ENCODE measurements around the gene CRADD.

CRADD gene

DNA sequence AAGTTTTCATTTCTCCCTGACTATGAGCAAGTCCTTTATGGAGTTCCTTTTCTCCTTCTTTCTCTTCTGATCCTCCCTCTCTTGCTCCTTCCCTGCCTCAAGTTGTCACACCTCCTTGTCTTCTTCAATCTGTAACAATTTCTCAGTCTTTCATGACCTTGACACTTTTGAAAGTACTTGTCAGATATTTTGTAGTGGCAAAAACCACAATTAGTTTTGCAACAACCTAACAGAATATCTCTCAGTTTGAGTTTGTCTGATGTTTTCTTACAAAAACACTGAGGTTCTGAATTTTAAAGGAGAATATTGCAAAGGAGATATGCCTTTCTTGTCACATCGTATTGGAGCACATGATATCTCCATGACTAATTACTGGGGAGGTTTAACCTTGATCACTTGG is 4.1 kb upstream of the CRADD start:
- no peak for DNase-seq

- DNase-seq = no peak
Observed at GRCh38 chr12:93674386-93674785, 2.8 kb upstream of the CRADD start.

DNA sequence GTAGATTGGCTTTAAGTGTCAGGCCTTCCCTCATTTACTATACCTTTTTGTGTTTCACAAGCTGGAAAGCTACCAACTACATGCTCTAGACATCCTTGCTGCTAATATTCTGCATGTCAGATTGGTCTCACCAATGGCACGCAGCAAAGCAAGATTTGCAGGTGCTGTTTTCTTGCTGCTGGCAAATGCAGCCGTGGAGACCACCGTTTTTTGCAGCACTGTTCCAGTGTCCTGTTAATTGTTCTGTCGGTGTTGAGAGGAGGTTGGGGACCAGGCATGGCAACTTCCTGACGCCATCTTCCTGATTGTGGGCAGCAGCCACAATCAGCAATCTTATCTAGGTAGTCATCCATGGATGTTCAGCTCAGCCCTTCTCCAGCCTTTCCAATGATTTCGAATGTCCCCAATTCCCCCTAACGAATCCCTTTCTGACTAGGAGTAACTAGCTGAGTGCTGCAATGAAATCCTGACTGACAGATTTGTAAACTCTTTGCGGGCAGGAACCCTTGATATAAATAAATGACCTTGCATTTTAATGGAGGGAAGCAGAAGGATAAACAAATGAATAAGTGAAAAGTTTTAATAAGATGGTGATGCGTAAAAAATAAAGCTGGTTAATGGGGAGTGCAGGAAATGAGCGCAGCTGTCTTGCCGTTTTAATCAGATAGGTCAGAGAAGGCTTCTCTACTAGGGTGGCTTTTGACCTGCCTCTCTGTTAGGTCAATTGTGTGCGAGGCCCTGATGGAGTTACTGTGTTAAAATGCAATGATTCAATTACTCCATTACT is 574 bp upstream of the CRADD start:
- no peak for DNase-seq

- no peak for DNase-seq
Observed at GRCh38 chr12:93678779-93679178, 1.6 kb downstream of the CRADD start.

DNA sequence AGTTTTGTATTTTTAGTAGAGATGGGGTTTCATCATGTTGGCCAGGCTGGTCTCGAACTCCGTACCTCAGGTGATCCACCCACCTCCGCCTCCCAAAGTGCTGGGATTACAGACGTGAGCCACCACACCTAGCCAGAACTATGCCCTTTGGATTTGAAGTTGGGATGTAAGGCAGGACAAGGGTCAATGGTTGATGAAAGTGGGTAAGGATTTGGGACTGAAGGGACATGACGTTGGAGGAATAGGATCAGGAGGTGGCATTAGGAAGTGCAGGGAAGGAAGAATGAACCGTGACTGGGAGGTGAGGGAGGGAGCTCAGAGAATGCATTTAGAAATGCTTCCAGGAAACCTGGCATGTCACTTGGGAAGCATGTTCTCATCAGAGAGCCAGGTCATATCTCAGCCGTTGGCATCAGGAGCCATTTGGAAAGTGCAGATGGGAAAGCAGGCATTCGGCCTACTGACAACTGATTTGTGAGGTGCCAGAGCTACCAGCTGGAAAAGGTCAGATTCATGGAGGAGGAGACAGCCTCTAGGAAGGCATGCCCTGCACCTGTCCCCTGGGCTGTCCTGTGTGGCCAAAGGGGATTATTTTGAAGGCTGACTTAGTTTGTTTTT is 2.2 kb downstream of the CRADD start:
- no peak for DNase-seq

GRCh38 chr12:93680006-93680405 is 2.8 kb downstream of the CRADD start:
- DNase-seq = no peak

DNA sequence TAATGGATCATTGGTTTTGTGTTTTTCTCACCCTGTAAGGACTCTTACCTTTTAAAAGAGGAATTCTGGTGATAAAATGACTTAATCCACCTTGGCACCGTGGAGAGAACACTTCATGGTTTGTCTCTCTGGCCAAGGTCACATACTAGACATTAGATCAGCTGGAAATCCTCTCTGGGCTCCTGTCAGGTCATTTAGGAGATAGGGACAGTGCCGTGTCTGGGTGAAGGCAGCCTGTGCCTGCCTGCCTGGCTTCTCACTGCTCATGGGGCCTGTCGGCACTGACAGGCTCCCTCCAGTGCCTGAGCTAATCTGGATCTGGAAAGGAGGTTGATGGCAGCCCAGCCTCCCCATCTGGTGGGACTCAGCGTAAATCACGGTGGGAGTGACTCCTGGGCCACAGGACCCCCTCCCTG is 5.7 kb downstream of the CRADD start:
- no peak for DNase-seq

GRCh38 chr12:93683410-93683809 is 6.2 kb downstream of the CRADD start:
- no peak for DNase-seq

- no peak for DNase-seq
Observed at GRCh38 chr12:93684716-93685115, 7.5 kb downstream of the CRADD start.

GRCh38 chr12:93686572-93687356 is 9.6 kb downstream of the CRADD start:
- no peak for DNase-seq

DNA sequence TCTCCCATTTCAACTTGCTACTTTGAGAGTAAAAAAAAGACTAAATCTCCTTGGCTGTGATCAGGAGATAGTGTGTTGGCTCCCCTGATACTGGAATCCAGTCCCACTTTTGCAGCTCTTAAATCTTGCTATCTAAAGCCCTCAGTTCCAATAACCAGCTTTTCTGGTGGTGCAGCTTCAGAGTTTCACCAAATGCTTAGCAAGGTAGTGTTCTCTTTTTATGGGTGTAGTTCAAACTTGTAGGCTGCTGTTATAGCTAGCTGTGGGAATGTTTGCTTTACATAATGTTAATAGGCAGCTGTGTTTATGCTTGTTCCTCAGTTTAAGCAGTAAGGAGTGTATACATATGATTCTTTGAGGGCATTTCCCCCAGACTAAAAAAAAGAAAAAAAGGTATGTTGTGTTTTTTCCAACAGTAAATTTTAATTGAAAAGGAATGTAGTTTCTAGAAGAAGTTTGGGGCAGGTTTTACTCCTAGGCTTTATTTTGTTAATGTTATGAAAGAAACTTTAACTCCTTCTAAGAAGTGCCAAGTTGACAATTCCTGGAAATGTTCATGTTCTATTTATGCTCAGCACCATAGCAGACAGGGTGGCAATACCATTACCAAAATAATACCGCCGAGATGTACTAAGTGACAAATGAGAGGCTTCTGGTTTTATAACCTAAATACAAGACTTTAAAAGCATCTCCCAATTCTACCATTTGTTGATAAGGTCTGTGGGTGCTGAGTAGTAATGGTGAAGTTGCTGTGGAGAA is 12.1 kb downstream of the CRADD start:
- no peak for DNase-seq

DNA sequence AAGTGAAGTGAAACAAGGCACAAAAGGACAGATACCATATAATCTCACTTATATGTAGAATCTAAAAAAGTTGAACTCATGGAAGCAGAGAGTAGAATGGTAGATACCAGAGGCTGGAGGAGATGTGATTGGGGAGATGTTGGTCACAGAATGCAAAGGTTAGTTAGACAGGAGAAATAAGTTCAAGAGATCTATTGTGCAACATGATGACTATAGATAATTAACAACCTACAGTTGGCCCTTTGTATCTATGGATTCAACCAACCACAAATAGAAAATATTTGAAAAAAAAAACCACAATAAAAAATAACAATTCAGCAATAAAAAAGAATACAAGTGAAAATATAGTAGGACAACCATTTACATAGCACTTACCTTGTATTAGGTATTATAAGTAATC is 19.3 kb downstream of the CRADD start:
- DNase-seq = no peak

DNA sequence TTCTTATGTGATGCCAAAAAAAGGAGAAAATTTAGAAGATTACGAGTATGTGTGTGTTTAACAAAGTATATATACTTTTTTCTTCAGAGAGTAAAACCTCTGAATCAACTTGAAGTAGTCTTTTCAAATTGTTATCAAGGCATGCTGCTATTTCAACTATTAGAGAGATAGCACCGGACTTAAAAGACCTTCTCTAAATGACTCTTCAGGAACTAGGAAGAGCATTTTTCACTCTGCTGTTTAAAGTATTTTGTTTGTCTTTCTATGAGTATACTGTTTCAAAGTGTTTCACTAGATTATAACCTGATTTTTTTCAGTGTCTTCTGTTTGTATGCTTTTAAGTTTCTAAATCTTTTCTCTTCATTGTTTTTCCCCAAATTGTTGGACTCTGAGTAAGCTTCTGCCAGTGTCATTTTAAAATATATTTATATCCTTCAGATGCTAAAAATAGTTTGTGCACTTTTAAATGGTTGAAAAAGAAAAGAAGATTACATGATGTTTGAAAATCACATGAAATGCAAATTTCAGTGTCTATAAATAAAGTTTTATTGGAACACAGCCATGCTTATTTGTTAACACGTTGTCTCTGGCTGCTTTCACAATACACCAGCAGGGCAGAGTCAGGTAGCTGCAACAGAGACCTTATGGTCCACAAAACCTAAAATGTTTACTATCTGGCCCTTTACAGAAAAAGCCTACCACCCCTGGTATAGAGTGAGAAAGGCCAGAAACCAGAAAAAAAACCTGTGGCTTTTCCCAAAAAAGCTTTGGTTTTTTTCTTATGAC is 21.3 kb downstream of the CRADD start:
- DNase-seq = no peak

GRCh38 chr12:93699271-93700145 is 22.3 kb downstream of the CRADD start:
- DNase-seq = no peak

GRCh38 chr12:93702707-93703315 is 25.6 kb downstream of the CRADD start:
- no peak for DNase-seq

DNA sequence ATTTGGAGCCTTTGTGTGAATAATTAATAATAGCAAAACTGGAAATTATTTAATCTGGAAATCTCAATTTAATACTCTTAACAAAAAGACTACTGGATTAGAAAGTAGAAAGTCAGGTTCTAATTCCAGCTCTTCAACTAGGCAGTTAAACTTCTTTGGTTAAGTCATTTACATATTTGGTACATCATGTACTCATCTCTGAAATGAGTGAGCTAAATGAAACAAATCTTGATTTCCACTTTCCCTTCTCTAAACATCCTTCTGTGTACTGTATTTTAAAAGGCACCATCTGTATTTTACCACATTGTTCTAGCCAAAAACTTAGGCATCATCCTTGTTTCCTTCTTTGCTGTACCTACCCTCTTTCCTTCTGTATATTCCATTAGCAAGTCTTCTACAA is 26.9 kb downstream of the CRADD start:
- no peak for DNase-seq

GRCh38 chr12:93704625-93705024 is 27.4 kb downstream of the CRADD start:
- DNase-seq = no peak

DNA sequence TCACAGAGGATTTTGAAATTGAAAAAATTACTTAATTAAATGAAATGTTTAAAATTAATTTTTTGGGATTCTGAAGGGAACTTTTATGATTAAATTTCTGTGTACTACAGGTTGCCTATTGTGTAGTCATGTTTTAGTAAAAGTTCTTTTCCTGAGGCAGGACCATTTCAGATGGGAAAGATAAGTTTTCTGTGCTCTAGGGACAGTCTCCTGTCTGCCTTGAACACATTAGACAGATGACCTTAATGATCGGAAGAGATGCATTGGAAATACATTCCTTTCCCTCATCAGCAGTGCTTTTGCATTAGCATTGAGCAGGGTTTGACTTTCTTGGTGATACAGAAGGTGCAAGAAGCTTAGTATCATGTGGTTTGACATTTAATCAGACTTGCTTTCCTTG is 28.1 kb downstream of the CRADD start:
- DNase-seq = no peak

DNA sequence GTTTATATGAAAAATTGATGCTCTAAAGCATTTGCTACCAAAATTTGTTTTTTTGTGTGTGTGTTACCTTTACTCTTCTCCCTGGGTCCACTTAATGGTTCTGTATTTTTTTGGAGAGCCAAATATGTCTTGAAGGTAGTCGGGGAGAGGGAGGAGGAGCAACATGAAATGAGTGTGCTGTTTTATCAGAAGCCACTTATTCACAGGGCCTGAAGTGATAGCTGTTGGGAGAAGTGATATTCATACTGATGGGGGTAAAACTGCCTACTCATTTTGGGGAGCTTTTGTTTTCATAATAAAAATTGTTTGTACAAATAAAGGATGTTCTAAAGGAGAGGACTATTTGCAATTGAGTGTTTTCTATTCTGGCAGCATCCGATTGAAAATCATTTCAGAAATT is 29.2 kb downstream of the CRADD start:
- no peak for DNase-seq

GRCh38 chr12:93706824-93707223 is 29.6 kb downstream of the CRADD start:
- no peak for DNase-seq

DNA sequence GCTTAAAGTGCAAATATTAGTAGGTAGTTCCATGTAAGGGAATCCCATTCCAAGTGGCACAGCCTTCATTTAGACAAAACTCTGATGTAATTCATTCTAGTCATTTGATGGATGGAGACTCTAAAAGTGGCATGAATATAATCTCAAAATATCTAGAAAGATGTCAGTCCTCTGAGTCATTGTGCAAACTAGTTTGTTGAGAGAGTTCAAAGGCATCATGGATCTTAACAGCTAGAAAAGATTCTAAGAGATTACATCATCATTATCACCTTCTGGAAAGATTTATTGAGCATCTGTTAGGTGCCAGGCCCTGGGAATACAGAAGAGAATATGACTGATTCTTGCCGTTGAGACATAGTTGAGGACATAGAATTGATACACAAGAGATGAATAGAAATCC is 30.7 kb downstream of the CRADD start:
- DNase-seq = no peak
